Skeletal muscle tissue (tissue), 4 donors: ENCODE results near the gene CTF1. TPM values are rescaled to one million over a fixed set of nuclear protein-coding genes. Genes with fewer than 3 reads are reported as not detected.
"Not testable (repeated sequence)": the region's sequence is repeated elsewhere in the genome, so short reads cannot be mapped to it uniquely, and the experiment has no call there.

ENCODE experiments used
- H3K27ac ChIP-seq: one replicate; pipeline ENCODE4 v1.7.0; 2013; ENCODE audit warnings: mild to moderate bottlenecking, low read depth, low read length, inconsistent platforms
- H3K27me3 ChIP-seq, 3 donors: one replicate each; pipeline ENCODE4 v1.7.0; 2013; ENCODE audit warnings: low read length in 3 of 3; ENCODE audit not compliant: control insufficient read depth in 3 of 3, insufficient read depth in 3 of 3
- H3K36me3 ChIP-seq, 3 donors: one replicate each; pipeline ENCODE4 v1.7.0; 2013; ENCODE audit warnings: low read length in 3 of 3; ENCODE audit not compliant: control insufficient read depth in 3 of 3, insufficient read depth in 3 of 3
- H3K4me1 ChIP-seq, 3 donors: one replicate each; pipeline ENCODE4 v1.7.0; 2013; ENCODE audit warnings: low read length in 3 of 3, mild to moderate bottlenecking in 3 of 3; ENCODE audit not compliant: control insufficient read depth in 3 of 3, insufficient read depth in 3 of 3
- H3K4me3 ChIP-seq, 3 donors: one replicate each; pipeline ENCODE4 v1.7.0; 2013; ENCODE audit warnings: low read length in 3 of 3
- H3K9ac ChIP-seq, 3 donors: one replicate each; pipeline ENCODE4 v1.7.0; 2013; ENCODE audit warnings: low read length in 3 of 3, mild to moderate bottlenecking in 3 of 3, moderate library complexity in 2 of 3, low read depth in 1 of 3
- H3K9me3 ChIP-seq, 3 donors: one replicate each; pipeline ENCODE4 v1.7.0; 2013; ENCODE audit warnings: low read length in 3 of 3; ENCODE audit not compliant: control insufficient read depth in 3 of 3
- total RNA-seq: library from RNA; depleted of rRNA; stranded (reverse); fragments of >200 nt; gene quantifications from one replicate; pipeline ENCODE4 v1.2.3, GENCODE V29; 2014
- donor health status: Osteomylitis.

CTF1 gene
- total RNA-seq, 1 donor from 2014 or later: 0.52 TPM

DNA sequence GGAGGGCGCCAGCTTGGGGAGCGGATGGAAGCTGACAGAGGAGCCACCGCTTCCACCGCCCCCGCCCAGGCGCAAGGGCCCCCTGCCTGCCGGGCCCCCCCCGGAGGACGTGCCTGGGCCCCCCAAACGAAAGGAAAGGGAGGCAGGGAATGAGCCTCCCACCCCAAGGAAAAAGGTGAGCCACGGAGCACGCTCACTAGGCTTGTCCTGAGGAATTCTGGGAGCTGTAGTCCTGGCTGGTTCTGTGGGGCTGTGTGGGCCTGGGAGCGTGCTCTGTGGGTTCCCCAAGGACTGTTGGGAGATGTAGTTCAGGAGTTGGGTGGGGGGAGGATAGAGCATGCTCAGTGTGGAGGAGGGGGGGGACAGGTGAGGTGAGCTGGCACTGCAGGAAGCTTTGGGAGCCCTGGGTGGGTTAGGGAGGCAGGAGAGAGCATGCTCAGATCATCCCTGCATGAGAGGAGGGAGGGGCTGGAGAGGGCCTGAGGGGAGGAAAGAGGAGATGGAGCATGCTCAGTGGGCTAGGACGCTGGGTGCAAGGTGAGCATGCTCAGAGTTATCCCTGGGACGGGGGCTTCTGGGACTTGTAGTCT is 31.5 kb downstream of the CTF1 start:
- Histone ChIP-seq H3K4me3 (no peak overlapping the region), H3K36me3 (peaks cover 8 to 21% (median 10%) of the 10 kb centered on the region in 3 donors), H3K27ac (no peak overlapping the region), H3K27me3 (no peaks in the 10 kb centered on the region), H3K9ac (no peak overlapping the region), H3K9me3 (no peaks in the 10 kb centered on the region), H3K4me1 (peaks cover 0 to 7% (median 3%) of the 10 kb centered on the region in 3 donors)

DNA sequence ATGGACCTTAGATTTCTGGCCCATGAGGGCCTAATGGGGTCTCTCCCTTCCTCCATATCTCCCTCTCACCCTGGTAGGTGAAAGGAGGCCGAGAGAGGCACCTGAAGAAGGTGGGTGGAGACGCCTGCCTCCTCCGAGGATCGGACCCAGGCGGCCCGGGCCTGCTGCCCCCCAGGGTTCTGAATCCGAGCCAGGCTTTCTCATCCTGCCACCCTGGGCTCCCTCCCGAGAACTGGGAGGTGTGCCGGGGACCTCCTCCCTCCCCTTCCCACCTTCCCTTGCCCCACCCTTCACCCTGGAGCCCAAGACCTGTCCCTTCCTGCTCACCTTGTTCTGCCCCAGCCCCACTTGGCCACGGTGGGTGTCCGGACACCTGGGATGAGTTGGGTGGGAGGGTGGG is 32.0 kb downstream of the CTF1 start:
- no peak overlapping the region for H3K27ac ChIP-seq
- no peak overlapping the region for H3K4me3 ChIP-seq
- H3K27me3 ChIP-seq: no peaks in the 10 kb centered on the region
- peaks cover 0 to 7% (median 3%) of the 10 kb centered on the region in 3 donors for H3K4me1 ChIP-seq
- H3K9ac ChIP-seq: no peak overlapping the region
- H3K36me3 ChIP-seq: peaks cover 8 to 23% (median 10%) of the 10 kb centered on the region in 3 donors
- no peaks in the 10 kb centered on the region for H3K9me3 ChIP-seq

DNA sequence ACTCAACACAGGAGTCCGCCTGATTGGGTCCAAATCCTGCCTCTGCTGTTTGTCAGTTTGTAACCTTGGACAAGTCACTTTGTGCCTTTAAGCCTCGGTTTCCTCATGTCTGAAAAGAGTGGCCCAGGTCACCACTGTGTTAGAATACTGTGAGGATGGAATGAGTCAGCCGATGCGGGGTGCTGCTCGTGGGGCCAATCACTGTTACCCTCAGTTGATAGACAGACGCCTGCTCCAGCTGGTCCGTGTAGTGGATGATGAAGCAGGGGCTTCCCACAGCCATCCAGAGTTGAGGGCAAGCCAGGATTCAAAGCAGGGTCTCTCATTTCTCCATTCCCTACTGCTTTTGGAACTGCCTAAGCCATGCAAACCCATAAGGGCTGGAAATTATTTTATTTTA is 32.8 kb downstream of the CTF1 start:
- Histone ChIP-seq H3K4me1 (peaks cover 0 to 7% (median 3%) of the 10 kb centered on the region in 3 donors), H3K27me3 (no peaks in the 10 kb centered on the region), H3K9ac (no peak overlapping the region), H3K27ac (no peak overlapping the region), H3K36me3 (peaks cover 8 to 24% (median 10%) of the 10 kb centered on the region in 3 donors), H3K4me3 (no peak overlapping the region), H3K9me3 (no peaks in the 10 kb centered on the region)

DNA sequence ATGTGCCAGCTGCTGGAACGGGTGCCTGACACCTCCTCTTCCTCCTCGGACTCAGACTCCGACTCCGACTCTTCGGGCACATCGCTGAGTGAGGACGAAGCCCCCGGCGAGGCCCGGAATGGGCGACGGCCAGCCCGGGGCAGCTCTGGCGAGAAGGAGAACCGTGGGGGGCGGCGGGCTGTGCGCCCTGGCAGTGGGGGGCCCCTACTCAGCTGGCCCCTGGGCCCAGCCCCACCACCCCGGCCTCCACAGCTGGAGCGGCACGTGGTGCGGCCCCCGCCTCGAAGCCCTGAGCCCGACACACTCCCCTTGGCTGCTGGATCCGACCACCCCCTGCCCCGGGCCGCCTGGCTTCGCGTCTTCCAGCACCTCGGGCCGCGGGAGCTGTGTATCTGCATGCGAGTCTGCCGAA is 33.8 kb downstream of the CTF1 start:
- Histone ChIP-seq H3K4me1 (peaks cover 1 to 3% (median 2%) of the 10 kb centered on the region in 3 donors), H3K4me3 (no peak overlapping the region), H3K27me3 (no peaks in the 10 kb centered on the region), H3K36me3 (peaks cover 8 to 24% (median 10%) of the 10 kb centered on the region in 3 donors), H3K9ac (no peak overlapping the region), H3K9me3 (no peaks in the 10 kb centered on the region), H3K27ac (no peak overlapping the region)

DNA sequence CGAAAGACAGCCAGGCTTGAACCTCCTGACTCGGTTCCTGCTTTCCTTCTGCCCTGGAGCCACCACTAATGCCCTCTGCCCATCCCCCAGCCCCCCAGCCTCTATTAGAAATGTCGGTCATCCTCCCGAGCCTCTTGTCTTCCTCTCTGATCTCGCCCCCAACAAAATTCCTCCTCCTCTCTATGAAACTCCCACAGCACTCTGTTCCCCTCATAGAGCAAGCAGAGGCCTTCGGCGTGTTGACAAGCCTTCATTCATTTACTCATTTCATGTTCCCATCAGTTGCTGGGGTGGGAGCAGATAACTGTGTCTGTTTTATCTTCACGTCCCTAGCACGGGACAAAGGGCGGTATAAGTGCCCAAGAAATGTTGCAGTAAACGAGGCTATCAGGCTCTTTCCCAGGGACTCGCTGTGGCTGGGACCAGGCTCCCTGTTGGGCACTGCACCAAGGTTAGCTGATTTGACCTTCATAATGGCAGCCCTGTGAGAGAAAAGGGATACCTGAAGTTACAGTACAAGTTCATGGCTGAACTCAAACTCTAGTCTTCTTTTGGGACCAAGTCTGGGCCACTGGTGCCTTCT is 34.7 kb downstream of the CTF1 start:
- Histone ChIP-seq H3K4me3 (no peak overlapping the region), H3K9me3 (no peaks in the 10 kb centered on the region), H3K27me3 (no peaks in the 10 kb centered on the region), H3K36me3 (peaks cover 8 to 31% (median 10%) of the 10 kb centered on the region in 3 donors), H3K27ac (no peak overlapping the region), H3K4me1 (peaks cover 0 to 3% (median 2%) of the 10 kb centered on the region in 3 donors), H3K9ac (no peak overlapping the region)

DNA sequence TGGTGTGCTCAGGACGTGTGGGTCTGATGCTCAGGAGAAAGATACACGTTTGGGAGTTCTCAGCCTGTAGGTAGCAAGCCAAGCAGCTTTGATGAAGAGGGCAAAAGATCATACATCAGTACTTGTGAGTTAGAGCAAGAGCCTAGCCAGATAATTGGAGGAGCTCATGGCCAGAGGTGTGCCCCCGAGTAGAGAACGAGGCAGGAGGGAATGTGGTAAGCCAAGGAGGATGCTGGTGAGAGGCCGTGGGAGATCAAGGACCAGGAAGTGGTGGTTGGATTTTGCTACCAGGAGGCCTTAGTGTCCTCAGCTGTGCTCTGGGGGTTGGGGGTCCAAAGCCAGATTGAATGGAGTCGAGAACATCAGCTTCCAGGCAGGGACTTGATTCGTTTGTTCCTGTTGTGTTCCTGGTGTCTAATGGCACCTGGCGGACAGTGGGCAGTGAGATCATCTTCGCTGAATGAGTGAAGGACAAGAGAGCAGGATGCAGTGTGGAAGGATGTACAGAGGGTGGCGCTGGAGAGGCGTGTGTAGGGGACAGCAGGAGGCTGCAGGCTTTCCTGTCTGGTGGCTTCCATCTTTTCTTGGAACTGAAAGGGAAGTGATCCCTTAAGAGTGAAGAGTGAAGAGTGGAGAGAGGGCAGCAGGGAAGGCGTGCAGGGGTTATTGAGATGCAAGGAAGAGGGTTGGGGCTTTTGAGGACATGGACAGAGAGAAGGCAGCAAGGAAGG is 38.6 kb downstream of the CTF1 start:
- Histone ChIP-seq H3K27me3 (no peaks in the 10 kb centered on the region), H3K27ac (no peak overlapping the region), H3K36me3 (peaks cover 8 to 28% (median 10%) of the 10 kb centered on the region in 3 donors), H3K9me3 (no peaks in the 10 kb centered on the region), H3K9ac (peak overlapping the region in 1 of 3 donors; percentile 8), H3K4me1 (peaks cover 0 to 3% (median 2%) of the 10 kb centered on the region in 3 donors), H3K4me3 (no peak overlapping the region)

DNA sequence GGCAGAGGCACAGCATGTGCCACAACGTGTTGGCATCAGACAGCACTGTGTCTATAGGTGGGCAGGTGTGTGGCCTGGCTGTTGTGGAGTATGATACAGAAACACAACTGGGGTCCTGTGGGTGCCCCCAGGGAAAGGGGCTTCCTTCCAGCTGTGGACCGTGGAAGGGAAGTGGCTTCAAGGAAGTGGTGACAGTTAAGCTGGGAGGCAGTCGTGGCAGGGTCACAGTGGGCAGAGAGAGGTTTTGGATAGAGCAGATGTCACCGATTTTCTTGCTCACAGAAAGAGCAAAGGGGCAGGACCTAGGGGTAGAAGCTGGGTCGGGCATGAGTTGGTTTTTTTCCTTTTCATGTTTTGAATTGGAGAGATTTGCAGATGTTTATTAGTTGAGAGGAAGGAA is 41.3 kb downstream of the CTF1 start:
- Histone ChIP-seq H3K4me3 (no peak overlapping the region), H3K27me3 (no peaks in the 10 kb centered on the region), H3K4me1 (peaks cover 6 to 13% (median 12%) of the 10 kb centered on the region in 3 donors), H3K36me3 (peaks cover 1 to 15% (median 7%) of the 10 kb centered on the region in 3 donors), H3K9ac (peak overlapping the region in 2 of 3 donors; percentile 12 to 33), H3K27ac (no peak overlapping the region), H3K9me3 (no peaks in the 10 kb centered on the region)

DNA sequence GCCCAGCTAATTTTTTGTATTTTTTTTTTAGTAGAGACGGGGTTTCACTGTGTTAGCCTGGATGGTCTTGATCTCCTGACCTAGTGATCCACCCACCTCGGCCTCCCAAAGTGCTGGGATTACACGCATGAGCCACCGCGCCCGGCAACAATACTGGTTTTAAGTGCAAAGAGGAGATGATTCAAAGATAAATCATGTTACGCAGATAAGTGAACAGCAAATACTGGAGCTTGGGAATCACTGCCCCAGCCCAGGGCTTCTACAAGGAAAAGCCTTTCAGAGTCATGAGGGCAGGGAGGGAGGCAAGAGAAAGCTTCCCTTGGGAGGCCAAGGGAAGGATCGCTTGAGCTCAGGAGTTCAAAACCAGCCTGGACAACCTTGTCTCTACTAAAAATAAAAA is 43.2 kb downstream of the CTF1 start:
- H3K9ac ChIP-seq: not testable (repeated sequence)
- H3K36me3 ChIP-seq: peaks cover 5 to 24% (median 9%) of the 10 kb centered on the region in 3 donors

DNA sequence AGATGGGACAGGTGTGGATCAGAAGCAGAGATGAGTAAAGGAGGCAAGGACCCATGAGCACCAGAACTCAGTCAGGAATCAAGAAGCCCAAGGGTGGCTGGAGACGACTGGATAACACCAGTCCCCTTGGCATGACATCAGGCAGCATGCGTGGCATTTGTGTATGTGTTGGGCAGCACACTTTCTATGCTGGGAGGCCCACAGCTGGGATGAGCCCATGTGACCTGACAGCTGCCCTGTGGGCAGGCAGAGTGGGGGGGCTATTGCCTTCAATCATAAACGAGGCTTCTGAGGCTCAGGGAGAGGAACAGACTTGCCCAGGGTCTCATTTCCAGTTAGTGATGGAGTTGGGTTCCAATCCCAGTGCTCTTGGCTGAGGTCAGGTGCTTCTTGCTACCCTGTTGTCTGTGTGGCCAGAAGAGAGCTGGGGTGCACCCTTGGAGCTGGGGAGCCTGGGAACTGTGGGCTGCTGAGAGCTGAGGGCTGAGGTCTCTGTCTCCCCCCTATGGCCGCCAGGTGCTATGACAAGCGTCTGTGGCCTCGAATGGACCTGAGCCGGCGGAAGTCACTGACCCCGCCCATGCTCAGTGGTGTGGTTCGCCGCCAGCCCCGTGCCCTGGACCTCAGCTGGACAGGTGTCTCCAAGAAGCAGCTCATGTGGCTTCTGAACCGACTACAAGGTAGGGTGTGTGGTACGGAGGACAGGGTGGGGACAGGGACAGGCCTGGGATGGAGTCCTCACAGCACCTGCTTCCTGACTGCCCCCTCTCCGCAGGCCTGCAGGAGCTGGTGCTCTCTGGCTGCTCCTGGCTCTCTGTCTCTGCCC is 45.4 kb downstream of the CTF1 start:
- no peak overlapping the region for H3K9ac ChIP-seq
- H3K9me3 ChIP-seq: no peaks in the 10 kb centered on the region
- peaks cover 7 to 18% (median 8%) of the 10 kb centered on the region in 3 donors for H3K36me3 ChIP-seq
- no peak overlapping the region for H3K4me3 ChIP-seq
- peaks cover 6 to 10% (median 9%) of the 10 kb centered on the region in 3 donors for H3K4me1 ChIP-seq
- no peaks in the 10 kb centered on the region for H3K27me3 ChIP-seq
- H3K27ac ChIP-seq: peak overlapping the region; percentile 13

More for the DNA sequence above, 43.2 kb downstream of the CTF1 start:
- H3K9me3 ChIP-seq, H3K4me3 ChIP-seq, H3K27ac ChIP-seq, H3K27me3 ChIP-seq: not testable (repeated sequence)
- peaks cover 6 to 12% (median 12%) of the 10 kb centered on the region in 3 donors for H3K4me1 ChIP-seq
